ENCODE measurements around the gene IFNL2.
"Not testable (repeated sequence)": the region's sequence is repeated elsewhere in the genome, so short reads cannot be mapped to it uniquely, and the experiment has no call there.

DNA sequence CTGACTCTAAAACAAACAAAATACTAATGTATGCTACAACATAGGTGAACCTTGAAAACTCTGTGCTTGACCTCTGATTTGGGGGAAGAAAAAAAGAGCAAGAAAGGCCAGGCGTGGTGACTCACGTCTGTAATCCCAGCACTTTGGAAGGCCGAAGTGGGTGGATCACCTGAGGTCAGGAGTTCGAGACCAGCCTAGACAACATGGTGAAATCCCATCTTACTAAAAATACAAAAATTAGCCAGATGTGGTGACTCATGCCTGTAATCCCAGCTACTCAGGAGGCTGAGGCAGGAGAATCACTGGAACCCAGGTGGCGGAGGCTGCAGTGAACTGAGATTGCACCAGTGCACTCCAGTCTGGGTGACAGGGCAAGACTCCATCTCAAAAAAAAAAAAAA, 5.7 kb downstream of the IFNL2 start:
- not testable (repeated sequence) for TF ChIP-seq POLR2A (IDR thresholded peaks at IDR 0.05; ENCODE audit: low read length); GATA1 (IDR thresholded peaks at IDR 0.05; ENCODE audit: low read depth, low read length)
